GM21825 (cell line): ENCODE data around the gene ACIN1.
"Not testable (repeated sequence)": the region's sequence is repeated elsewhere in the genome, so short reads cannot be mapped to it uniquely, and the experiment has no call there.

Source experiments
- ATAC-seq: cut with Tn5 transposase; IDR thresholded peaks from one replicate; pipeline ENCODE4 v1.9.1; 2021; ENCODE audit warnings: mild to moderate bottlenecking, moderate library complexity; ENCODE audit not compliant: unreplicated experiment

Gene ACIN1

DNA sequence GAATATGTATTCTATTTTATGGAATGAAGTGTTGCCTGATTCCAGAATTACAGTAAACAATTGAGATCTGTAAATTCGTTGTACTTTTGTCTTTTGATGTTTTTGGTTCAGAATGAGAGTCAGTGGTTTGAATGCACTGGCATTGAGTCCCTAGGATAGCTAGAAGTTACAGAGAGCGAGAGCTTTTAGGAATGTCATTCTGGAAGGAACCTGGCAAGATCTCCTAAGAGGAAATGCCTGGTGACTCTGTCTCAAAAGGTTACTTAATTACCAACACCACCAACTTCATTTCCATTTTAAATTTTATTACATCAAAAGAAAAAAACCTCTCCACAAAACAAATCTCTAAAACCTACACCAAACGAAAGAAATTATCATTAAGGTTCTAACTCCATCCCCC, 30.1 kb upstream of the ACIN1 start:
- ATAC-seq, result no peak

DNA sequence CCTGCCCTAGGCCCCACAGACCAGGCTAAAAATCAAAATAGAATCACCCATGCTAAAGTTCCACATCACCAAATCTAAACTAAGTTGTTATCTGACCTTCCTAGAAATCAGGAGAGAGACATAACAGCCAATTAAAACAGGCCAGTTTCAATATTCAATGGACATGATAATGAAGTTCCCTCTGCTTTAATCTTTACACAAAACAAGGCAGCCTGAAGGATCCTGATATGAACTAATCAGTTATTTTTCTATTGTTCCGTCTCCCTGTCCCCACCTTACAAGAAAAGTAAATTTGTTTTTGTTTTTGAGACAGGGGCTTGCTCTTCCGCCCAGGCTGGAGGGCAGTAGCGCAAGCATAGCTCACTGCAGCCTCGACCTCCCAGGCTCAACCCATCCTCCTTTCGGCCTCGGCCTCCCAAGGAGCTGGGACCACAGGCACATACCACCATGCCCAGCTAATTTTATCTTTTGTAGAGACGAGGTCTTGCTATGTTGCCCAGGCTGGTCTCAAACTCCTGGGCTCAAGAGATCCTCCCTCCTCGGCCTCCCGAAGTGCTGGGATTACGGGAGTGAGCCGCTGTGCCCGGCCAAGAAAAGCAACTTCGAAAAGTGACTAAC, 29.5 kb upstream of the ACIN1 start:
- no peak for ATAC-seq

DNA sequence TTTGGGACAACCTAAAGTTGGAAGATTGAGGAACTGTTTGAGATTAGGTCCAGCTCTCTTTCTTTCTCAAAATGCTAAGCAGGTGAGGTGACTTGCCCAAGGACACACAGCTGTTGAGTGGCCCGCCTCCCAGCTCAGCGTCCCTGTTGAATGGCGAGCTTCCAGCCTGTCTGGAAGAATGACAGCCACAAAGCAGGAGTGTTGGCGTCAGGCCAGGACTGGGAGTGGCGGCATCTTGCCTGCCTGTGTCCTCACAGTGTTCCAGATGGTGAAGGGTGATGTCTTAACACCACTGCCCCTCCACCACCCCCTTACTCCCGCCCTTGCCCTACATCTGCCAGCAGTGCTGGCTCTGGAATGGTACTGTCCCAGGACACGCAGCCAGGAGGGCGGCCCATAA, 28.5 kb upstream of the ACIN1 start:
- ATAC-seq, result no peak

DNA sequence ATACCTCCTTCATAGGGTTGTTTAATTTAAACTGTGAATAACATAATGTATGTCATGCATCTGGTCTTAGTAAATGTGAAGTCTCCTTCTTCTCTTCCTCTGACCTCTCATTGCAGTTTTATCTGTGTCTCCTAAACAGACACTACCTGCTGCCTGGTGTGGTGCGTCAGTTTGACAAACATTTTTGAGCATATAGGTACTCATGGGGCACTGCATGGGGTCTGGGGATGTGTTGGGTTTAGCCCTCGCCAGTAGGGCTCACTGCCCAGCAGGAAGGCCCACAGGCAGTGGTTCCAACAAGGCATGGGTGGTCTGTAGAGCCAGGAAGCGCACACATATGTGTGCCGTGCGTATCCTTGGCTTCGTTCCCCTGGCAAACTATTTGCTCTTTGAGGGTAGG, 27.1 kb upstream of the ACIN1 start:
- ATAC-seq, result no peak

DNA sequence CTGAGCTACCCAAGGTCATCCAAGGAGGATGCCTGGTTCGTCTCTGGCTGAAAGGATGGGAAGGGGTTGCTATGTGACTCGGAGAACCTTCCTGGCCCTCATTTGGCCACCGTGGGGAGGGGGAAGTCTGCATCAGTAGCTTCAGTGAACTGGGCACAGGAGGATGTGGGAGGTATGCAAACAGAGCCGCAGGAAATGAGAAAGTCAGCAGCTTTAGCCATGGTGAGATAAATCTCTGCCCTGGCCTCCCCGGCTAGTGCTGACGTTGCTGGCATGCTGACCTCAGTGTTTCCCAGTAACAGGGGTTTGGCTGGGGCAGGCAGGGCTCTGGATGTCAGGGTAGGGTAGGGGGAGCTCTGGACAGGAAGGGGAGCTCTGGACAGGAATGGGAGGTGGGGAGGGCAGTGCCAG, 26.4 kb upstream of the ACIN1 start:
- ATAC-seq, result no peak

DNA sequence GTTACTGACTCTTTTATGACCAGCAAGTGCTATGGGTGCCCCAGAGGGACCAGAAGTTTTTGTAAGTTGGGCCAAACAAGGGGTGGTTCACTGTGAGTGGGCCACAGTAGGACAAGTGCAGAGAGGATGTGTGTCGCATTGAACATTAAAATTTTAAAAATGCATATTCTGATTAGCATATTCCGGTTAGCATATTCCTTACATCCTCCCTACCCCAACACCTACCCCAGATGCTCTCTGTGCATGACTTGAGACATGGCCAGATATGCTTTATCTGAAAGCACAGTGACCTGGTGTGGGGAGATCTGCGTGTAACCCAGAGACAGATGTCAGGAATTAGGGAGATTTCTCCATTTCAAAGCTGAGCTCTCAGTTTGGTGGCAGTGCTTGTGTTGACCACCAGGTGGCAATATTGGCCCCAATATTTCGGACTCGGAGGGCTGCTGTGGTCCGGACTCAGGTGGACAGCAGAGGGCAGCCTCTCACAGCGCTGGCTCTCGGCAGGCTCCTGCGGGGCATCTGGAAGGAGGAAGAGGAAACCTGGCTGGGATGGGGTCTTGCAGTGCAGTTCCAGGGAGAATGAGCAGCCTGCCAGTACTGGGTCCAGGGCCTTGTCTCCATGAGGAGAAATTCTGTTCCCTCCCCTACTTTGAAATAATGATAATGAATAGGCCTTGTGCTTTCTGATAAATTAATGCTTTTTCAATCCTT, 25.8 kb upstream of the ACIN1 start:
- ATAC-seq, result peak; percentile 72

DNA sequence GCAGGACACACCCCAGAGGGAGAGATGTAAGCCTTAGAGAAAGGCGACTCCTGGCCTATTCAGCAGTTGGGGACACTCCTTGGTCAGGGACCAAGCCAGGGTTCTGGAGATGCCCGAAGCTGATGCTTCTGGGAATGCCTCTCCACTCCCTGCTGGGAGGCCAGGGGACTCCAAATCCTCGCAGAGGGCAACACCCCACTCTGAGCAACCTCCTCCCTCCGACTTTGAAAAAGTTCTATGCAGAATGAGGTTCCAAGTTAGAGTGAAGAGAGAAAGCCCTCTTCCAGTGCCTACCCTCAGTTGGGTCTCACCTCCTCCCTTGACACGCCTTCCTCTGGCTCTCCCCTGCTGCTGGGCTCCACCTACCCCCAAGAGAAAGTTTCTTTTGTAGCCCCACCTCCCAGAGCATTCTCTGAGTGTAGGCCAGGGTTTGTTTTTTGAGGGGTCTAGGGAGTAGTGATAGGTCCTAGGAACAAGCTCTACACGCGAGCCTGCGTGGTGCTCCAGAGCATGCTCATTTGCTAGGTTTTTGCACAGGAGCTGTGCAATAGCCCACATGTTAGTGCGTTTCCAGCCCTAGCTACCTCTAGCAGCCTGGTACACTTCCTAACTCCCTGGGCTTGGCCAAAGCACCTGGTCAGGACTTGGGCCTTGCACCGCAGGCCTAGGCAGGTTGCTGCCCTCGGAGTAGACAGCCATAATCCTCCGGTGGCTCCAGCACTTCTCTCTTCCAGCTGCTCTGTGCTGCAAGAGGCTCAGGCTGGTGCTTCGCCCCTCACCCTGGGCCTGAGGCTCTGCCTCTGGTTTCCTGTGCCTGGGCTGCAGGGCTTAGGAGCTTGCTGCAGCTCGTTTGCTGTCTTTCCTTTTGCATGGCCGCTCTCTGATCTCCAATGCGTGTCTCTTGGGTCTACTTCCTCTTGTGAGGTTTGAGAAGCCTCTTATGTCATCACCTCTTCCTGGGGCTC, 24.7 kb upstream of the ACIN1 start:
- no peak for ATAC-seq

DNA sequence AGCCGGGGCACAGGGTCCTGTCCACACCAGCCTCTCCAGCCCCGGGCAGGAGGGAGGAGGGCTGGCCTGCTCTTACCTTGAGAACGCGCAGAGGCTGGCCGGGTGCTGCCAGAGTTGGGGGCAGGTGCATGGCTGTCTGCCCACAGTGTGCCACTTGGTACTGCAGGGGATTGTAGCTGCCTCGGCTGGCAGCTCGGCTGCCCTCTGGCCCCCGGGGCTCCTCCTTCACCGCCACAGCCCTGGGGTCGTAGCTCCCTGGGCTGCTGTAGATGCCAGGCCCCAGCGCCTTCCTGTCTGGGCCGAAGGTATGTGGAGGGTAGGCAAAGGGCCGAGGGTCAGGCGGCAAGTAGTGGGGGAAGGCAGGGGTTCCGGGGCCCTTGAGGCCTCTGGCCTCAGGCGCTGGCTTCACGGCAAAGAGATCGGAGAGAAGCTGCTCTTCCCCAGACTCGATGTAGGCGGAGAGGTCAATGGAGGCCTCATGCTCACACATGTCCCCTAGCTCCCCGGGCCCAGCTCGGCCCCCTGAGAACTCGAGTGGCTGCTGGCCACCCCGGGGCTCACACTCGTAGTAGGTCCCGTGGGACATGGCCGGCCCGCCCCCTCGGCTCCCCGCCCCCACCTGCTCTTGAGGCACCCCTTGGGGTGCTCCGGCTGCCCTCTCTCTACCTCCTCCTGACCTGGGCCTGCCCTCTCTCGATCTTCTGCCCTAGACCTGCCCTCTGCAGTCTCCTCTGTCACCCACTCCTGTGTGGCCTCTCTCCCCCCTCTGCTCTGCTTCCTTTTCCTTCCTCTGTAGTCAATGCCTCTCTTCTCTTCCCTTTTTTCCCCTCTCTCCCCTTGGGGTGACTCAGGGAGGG, 23.8 kb upstream of the ACIN1 start, which contains the start of gene CEBPE:
Gene CEBPE, minus strand, starts transcription at position 750 of the 857 bp plus-strand sequence. Its CDS starts 164 bp downstream, at position 586.
- no peak for ATAC-seq

DNA sequence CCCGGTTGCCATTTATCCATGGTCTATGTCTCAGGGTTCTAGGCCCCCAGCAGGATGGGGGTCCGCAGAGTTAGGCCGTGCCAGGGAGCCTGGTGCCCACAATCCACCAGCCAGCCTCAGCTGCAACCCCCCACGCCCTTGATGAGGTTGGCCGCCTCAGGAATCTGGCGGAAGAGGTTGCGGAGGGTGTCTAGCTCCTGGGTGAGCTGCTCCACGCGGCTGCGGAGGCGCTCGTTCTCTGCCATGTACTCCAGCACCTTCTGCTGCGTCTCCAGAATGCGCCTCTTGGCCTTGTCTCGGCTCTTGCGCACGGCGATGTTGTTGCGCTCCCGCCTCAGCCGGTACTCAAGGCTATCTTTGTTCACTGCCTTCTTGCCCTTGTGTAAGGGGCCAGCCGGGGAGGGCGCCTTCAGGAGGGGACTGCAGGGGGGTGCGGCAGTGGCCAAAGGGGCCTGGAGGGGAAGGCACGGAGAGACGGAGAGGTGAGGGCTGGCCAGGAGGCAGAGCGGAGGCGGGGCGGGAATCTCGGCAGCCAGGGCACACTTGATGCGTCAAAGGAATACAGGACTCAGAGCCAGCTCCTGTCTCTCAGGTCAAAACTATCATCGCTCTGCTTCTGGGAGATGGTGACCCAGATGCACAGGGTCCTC, 22.6 kb upstream of the ACIN1 start:
- ATAC-seq, result no peak

DNA sequence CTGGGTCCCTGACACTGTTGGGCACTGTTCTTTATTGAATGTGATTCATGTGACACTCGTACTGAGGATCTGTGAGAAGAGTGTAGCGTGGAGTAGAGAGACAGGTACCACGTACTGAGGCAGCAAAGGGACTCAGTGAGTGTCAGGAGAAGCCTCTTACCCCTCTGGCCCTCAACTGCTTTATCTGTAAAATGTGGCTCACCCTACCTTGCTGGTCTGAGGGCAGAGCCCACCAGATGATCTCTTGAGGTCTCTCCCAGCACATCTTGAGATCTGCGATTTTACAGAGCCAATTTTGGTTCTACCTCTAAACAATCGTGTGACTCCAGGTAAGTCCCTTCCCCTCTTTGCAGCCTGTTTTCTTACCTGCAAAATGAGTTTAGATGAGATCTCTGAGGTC, 21.0 kb upstream of the ACIN1 start:
- no peak for ATAC-seq

DNA sequence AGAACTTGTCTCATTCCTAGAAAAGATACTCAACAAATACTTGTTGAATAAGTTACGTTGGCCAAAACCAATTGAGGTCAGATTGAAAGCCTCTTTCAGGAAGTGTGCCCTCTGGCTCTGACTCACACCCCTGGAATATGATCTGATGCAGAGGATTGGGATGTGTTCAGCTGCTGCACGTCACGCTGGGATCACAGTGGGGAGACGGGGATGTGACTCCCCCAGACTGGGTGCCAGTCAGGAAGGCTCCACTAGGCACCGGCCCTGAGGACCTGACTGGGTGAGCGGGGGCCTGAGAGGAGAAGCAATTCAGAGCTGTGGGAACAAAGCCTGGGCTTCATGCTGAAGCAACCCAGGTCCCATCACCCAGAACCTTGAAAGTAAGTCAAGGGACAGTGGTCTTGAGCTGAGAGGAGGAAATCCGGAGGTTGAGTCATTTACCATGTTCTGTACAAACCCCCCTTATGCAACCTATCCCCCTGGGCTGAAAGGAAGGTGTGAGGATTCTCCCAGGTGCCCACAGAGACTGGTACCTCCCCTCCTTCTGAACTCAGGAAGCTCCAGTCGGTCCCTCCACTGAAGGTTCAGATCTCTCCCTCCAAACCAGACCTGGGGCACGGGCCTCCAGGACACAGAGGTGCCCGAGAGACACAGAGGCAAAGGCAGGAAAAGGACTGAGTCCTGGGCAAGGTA, 20.2 kb upstream of the ACIN1 start:
- no peak for ATAC-seq

DNA sequence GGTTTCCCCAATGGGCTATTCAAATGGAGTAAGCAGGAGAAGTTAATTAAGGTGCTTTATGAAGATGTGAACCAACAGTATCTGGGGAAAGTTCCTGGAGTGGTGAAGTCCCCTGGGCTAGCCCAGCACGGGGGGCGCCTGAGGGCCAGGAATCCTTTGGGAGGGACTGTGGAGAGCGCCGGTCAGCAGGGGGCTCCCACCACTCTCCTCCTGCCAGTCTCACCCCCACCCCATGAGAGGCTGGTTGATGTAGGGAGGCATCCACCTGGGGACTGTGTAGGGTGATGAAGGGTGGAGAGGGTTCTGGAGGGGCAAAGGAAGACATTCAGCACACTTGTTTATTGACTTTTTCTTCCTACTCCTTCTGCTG, 19.7 kb upstream of the ACIN1 start:
- ATAC-seq, result no peak

DNA sequence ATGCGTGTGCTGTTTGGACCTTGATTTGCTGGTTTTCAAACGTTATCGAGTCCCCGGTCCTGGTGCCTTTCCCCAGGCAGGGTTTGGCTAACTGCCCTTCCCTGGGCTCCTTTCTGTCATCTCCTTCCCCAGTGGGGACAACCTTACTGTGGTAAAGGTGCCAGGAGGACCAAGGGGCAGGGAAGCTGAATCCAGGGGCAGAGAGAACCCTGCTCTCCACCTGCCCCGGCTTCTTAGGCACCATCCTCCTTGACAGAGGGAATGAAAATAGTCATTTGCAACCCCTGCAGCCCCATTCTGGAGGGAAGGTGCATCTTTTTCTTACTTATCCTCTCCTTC, 19.2 kb upstream of the ACIN1 start:
- no peak for ATAC-seq

DNA sequence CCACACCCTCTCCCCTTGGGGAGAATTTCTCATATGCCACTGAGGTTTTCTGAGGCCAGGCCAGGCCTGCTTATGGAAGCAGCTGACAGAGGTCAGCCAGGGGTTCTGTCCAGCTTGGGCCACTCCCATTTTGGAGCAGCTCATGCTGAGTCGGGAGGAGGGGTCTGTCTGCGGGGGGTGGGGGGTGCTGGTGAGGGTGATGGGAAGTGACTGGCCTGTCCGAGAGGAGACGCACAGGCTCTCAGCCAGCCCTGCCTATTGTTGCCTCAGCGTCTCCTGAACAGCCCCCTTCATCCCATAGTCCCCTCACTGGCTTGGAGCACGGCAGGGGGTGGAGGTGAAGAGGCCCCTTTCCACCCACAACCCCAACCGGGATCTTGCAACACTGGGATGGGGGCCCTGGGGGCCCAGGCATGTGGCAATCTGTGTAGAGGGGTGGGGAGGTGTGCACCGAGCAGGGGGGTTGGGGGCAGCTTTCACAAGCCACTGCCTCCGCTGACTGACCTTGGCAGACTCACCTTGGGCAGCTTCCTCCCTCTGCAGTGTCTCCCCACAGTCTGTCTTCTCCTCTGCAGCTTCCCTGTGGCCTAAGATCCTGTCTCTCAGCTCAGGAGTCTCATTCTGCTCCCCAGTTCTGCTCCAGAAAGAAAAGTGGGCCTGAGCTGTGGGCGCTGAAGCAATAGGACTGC, 18.6 kb upstream of the ACIN1 start:
- no peak for ATAC-seq

DNA sequence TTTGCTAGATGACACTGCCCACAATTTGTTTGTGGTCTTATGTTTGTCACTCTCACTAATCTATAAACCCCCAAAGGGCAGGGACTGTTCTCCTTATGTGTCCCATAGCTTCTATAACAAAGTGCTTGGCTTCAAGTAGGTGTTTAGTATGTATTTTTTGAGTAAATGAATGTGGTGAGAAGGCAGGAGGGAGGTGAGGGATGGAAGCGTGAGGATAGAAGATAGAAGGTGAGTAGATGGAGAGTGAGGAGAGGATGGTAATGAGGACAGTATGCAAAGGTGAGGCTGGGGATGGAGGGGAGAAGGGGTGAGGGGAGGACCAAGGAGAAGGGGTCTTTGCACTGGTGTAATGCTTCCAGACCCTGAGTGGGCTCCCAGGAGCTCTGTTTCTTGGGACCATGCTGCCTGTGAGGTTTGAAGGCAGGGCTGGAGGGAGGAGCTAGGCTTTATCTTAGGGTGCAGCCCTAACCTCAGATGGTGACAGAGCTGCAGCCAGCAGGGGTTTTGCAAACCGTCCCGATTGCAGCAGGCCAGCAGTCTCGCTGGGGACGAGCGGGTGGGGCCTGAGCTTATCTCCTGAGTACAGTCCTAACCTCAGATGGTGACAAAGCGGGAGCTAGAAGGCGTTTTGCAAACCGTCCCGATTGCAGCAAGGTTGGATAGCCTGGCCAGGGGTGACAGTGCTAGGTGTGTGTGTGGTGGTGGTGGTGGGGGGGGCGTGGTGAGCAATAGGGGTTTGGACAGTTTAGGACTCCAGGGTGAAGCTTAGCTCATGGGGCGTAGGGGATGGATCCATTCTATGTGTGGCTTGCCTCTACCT, 17.6 kb upstream of the ACIN1 start:
- no peak for ATAC-seq

DNA sequence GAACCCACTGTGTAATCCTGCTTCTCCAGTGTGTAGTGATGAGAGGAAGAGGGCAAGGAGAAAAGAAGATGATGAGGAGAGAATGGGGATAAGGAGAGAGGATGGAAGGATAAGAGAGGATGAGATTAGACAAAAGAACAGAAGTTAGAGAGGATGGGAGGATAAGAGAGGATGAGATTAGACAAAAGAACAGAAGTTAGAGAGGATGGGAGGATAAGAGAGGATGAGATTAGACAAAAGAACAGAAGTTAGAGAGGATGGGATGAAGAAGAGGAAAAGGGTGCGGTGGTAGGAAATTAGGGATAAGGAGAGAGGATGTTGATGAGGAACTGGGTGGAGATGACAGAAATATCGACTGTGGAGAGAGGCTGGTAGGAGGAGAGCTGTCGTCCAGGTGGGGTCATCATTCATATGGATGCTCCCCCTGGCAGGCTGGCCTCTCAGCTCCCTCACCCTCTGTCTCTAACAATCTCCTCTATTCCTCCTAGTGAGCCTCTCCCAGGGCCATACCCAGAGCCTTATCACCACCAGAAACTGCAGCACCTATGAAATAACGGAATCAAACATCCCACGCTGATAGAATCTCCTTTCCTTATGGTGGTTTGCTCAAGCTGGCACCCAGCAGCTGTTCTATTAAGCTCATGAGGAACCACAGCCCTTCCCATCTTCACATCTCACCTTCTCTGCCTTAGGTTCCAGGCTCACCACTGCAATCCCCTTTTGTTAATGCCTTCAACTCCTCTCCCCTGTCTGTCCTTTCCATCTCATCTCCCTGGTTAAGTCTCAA, 15.8 kb upstream of the ACIN1 start:
- ATAC-seq, result no peak

DNA sequence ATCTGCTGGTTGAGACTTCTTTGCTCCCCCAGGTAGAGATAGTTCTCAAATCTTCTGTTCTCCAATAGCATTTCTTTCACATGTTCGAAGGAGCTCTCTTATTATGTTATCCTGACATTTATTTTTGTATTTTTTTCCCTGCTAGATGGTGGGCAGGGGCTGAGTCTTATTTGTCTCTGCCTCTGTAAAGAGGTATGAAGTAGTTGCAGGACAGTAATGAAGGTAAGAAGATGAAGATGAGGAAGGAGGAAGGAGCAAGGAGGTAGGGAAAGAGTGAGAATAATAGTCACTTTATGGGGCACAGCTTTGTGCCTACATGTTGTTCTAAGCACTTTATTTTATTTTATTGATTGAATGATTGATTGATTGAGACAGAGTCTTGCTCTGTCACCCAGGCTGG, 14.8 kb upstream of the ACIN1 start:
- no peak for ATAC-seq

DNA sequence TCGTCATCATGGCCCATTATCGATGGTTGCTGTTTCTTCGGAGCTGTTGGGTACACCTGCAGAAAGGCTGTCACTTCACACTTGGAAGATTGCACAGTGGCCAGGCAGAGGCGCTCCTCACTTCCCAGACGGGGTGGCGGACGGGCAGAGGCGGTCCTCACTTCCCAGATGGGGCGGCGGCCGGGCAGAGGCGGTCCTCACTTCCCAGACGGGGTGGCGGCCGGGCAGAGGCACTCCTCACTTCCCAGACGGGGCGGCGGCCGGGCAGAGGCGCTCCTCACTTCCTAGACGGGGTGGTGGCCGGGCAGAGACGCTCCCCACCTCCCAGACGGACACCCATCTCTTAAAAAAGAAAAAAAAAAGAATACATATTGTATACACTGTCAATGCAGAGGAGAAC, 13.2 kb upstream of the ACIN1 start:
- ATAC-seq, result not testable (repeated sequence)
